SK-N-SH treated with all-trans-retinoic acid at 6 μM for 48 hours (cell line): ENCODE measurements around the gene HOXB13.

Experiments used
- ATAC-seq: fragments of 200-7000 bp; cut with Tn5 transposase; 3 replicates; pipeline ENCODE4 v1.9.1; 2020; ENCODE audit warnings: mild to moderate bottlenecking, moderate library complexity
- ARNTL ChIP-seq: fragments of 450-650 bp; formaldehyde crosslinking; IDR thresholded peaks from 2 replicates; pipeline ENCODE4 v1.5.0; 2020; ENCODE audit warnings: low read depth, mild to moderate bottlenecking, moderate library complexity, borderline replicate concordance
- BACH2 ChIP-seq: fragments of 250-450 bp; sonication (Bioruptor Pico); IDR thresholded peaks from 2 replicates; pipeline ENCODE4 v1.9.0; 2021; ENCODE audit warnings: mild to moderate bottlenecking, borderline replicate concordance
- CREB5 ChIP-seq: fragments of 250-450 bp; sonication (Bioruptor Pico); IDR thresholded peaks from 2 replicates; pipeline ENCODE4 v1.5.1; 2020; ENCODE audit warnings: low read depth, mild to moderate bottlenecking, moderate library complexity
- CSRNP3 ChIP-seq: fragments of 250-450 bp; sonication (Bioruptor Pico); IDR thresholded peaks from 2 replicates; pipeline ENCODE4 v1.5.1; 2021; ENCODE audit warnings: mild to moderate bottlenecking, moderate library complexity
- ESRRG ChIP-seq: fragments of 250-450 bp; sonication (Bioruptor Pico); IDR thresholded peaks from 2 replicates; pipeline ENCODE4 v1.6.1; 2021; ENCODE audit warnings: mild to moderate bottlenecking
- ISL1 ChIP-seq: fragments of 250-450 bp; sonication (Bioruptor Pico); IDR thresholded peaks from 2 replicates; pipeline ENCODE4 v2.1.2; 2022; ENCODE audit warnings: mild to moderate bottlenecking, moderate library complexity
- OSR1 ChIP-seq: fragments of 250-450 bp; sonication (Bioruptor Pico); IDR thresholded peaks from 2 replicates; pipeline ENCODE4 v1.8.0; 2022; ENCODE audit warnings: moderate library complexity, mild to moderate bottlenecking, inconsistent platforms
- PATZ1 ChIP-seq: fragments of 250-450 bp; sonication (Bioruptor Pico); IDR thresholded peaks from 2 replicates; pipeline ENCODE4 v1.8.0; 2020; ENCODE audit warnings: mild to moderate bottlenecking, moderate library complexity, borderline replicate concordance
- POU6F1 ChIP-seq: fragments of 250-450 bp; sonication (Bioruptor Pico); IDR thresholded peaks from 2 replicates; pipeline ENCODE4 v1.8.0; 2021; ENCODE audit warnings: low read depth, mild to moderate bottlenecking, moderate library complexity, borderline replicate concordance
- PPARA ChIP-seq: fragments of 250-450 bp; sonication (Bioruptor Pico); IDR thresholded peaks from 2 replicates; pipeline ENCODE4 v1.5.0; 2020; ENCODE audit warnings: mild to moderate bottlenecking, borderline replicate concordance
- RARB ChIP-seq: fragments of 250-450 bp; sonication (Bioruptor Pico); IDR thresholded peaks from 2 replicates; pipeline ENCODE4 v1.8.0; 2021; ENCODE audit warnings: mild to moderate bottlenecking, moderate library complexity
- SNAI2 ChIP-seq: fragments of 250-450 bp; sonication (Bioruptor Pico); IDR thresholded peaks from 2 replicates; pipeline ENCODE4 v1.5.0; 2020; ENCODE audit warnings: mild to moderate bottlenecking, moderate library complexity
- TCF4 ChIP-seq: fragments of 250-450 bp; sonication (Bioruptor Pico); IDR thresholded peaks from 2 replicates; pipeline ENCODE4 v1.8.0; 2021; ENCODE audit warnings: mild to moderate bottlenecking, moderate library complexity, borderline replicate concordance
- TOX ChIP-seq: fragments of 250-450 bp; sonication (Bioruptor Pico); IDR thresholded peaks from 2 replicates; pipeline ENCODE4 v1.8.0; 2021; ENCODE audit warnings: mild to moderate bottlenecking, moderate library complexity, borderline replicate concordance
- TSHZ2 ChIP-seq: fragments of 250-450 bp; sonication (Bioruptor Pico); IDR thresholded peaks from 2 replicates; pipeline ENCODE4 v1.5.0; 2020; ENCODE audit warnings: mild to moderate bottlenecking, moderate library complexity
- ZC3H10 ChIP-seq: fragments of 250-450 bp; sonication (Bioruptor Pico); IDR thresholded peaks from 2 replicates; pipeline ENCODE4 v1.5.1; 2021; ENCODE audit warnings: mild to moderate bottlenecking, moderate library complexity
- ZFP3 ChIP-seq: fragments of 250-450 bp; sonication (Bioruptor Pico); IDR thresholded peaks from 2 replicates; pipeline ENCODE4 v1.5.0; 2020; ENCODE audit warnings: mild to moderate bottlenecking, moderate library complexity
- ZFP30 ChIP-seq: fragments of 450-650 bp; formaldehyde crosslinking; IDR thresholded peaks from 2 replicates; pipeline ENCODE4 v1.5.0; 2022; ENCODE audit warnings: mild to moderate bottlenecking, moderate library complexity
- ZNF565 ChIP-seq: fragments of 450-650 bp; formaldehyde crosslinking; conservative IDR thresholded peaks from 2 replicates; pipeline ENCODE4 v1.5.0; 2020; ENCODE audit warnings: low read depth, mild to moderate bottlenecking, moderate library complexity
- ZNF70 ChIP-seq: fragments of 450-650 bp; formaldehyde crosslinking; IDR thresholded peaks from 2 replicates; pipeline ENCODE4 v1.5.0; 2020; ENCODE audit warnings: mild to moderate bottlenecking, moderate library complexity
- ZNF8 ChIP-seq: fragments of 450-650 bp; formaldehyde crosslinking; IDR thresholded peaks from 2 replicates; pipeline ENCODE4 v1.5.0; 2020; ENCODE audit warnings: mild to moderate bottlenecking, moderate library complexity

The HOXB13 gene

GRCh38 chr17:48756830-48757251 lies 28.3 kb upstream of the HOXB13 start:
- no peak for ATAC-seq
- no peak for TF ChIP-seq PATZ1 (CRISPR knock-in tag)
- no peak for TF ChIP-seq TCF4 (CRISPR knock-in tag)
- TF ChIP-seq ARNTL (CRISPR knock-in tag), result no peak
- TF ChIP-seq PPARA (CRISPR knock-in tag), result no peak
- TF ChIP-seq ISL1 (CRISPR knock-in tag), result no peak
- TF ChIP-seq ZFP30 (CRISPR knock-in tag), result no peak
- TF ChIP-seq ZFP3 (CRISPR knock-in tag), result no peak
- no peak for TF ChIP-seq SNAI2 (CRISPR knock-in tag)
- TF ChIP-seq TOX (CRISPR knock-in tag), result no peak
- no peak for TF ChIP-seq CSRNP3 (CRISPR knock-in tag)
- no peak for TF ChIP-seq RARB (CRISPR knock-in tag)
- TF ChIP-seq CREB5 (CRISPR knock-in tag), result no peak
- no peak for TF ChIP-seq ZNF565 (CRISPR knock-in tag)
- no peak for TF ChIP-seq POU6F1
- no peak for TF ChIP-seq ZC3H10 (CRISPR knock-in tag)
- TF ChIP-seq TSHZ2, result no peak
- no peak for TF ChIP-seq ZNF70 (CRISPR knock-in tag)
- no peak for TF ChIP-seq ESRRG
- no peak for TF ChIP-seq OSR1

- TF ChIP-seq CSRNP3 (CRISPR knock-in tag) (no peak), PPARA (CRISPR knock-in tag) (no peak), ZNF565 (CRISPR knock-in tag) (no peak), CREB5 (CRISPR knock-in tag) (no peak), ZNF70 (CRISPR knock-in tag) (no peak), ZFP30 (CRISPR knock-in tag) (no peak), RARB (CRISPR knock-in tag) (no peak), ZFP3 (CRISPR knock-in tag) (no peak), BACH2 (CRISPR knock-in tag) (no peak), POU6F1 (no peak), TOX (CRISPR knock-in tag) (no peak), ZNF8 (CRISPR knock-in tag) (no peak), SNAI2 (CRISPR knock-in tag) (no peak)
- no peak for ATAC-seq
Measured at GRCh38 chr17:48755356-48755755, 26.8 kb upstream of the HOXB13 start.
